GM12872 (cell line): Measurements from ENCODE around the gene BRPF3.

Experiments
- CTCF ChIP-seq: IDR thresholded peaks from 3 replicates; pipeline ENCODE4 v1.5.1; 2011; ENCODE audit warnings: low read depth, mild to moderate bottlenecking, low read length, moderate library complexity; ENCODE audit not compliant: insufficient read depth

Gene BRPF3

GRCh38 chr6:36186199-36186598 is 10.3 kb upstream of the BRPF3 start:
- no peak for TF ChIP-seq CTCF

GRCh38 chr6:36187446-36187845 is 9.1 kb upstream of the BRPF3 start:
- no peak for TF ChIP-seq CTCF

- TF ChIP-seq CTCF = no peak
These were observed 952 bp upstream of the BRPF3 start for GRCh38 chr6:36195471-36196112.

GRCh38 chr6:36196880-36197548 is 470 bp downstream of the BRPF3 start:
- no peak for TF ChIP-seq CTCF

- no peak for TF ChIP-seq CTCF
These were observed 1.2 kb downstream of the BRPF3 start for GRCh38 chr6:36197739-36198221.

- no peak for TF ChIP-seq CTCF
These were observed 2.4 kb downstream of the BRPF3 start for GRCh38 chr6:36198986-36199385.

GRCh38 chr6:36200154-36200891 is 3.8 kb downstream of the BRPF3 start:
- TF ChIP-seq CTCF = no peak
